ENCODE data around the gene TRUB2.
A peak's percentile ranks its signal among the peaks of the same experiment; 100 is the strongest.

The TRUB2 gene

GRCh38 chr9:128297221-128297773 lies 24.9 kb downstream of the TRUB2 start:
- Histone ChIP-seq H3K9ac (ENCODE audit: insufficient read length, low read depth) (no peak overlapping the region), H3K4me3 (ENCODE audit: insufficient read length, low read depth) (no peak overlapping the region), H3K27me3 (ENCODE audit: insufficient read depth, insufficient read length) (no peaks in the 10 kb centered on the region), H3K9me3 (ENCODE audit: insufficient read depth, low read length) (no peaks in the 10 kb centered on the region), H3K36me3 (ENCODE audit: insufficient read depth, insufficient read length, low read length) (no peaks in the 10 kb centered on the region), H3K4me1 (ENCODE audit: insufficient read depth, insufficient read length) (peaks cover 4% of the 10 kb centered on the region)
- DNase-seq (ENCODE audit: low read depth, low spot score), result no peak
- no peak for TF ChIP-seq ZNF274 (IDR thresholded peaks at IDR 0.05; ENCODE audit: low read depth, low read length)
- no peak for TF ChIP-seq YY1 (IDR thresholded peaks at IDR 0.05; ENCODE audit: insufficient read depth, insufficient read length)
- no peak for TF ChIP-seq SUZ12 (IDR thresholded peaks at IDR 0.05; ENCODE audit: extremely low read depth, insufficient read depth, insufficient read length)

GRCh38 chr9:128296340-128297220 lies 25.7 kb downstream of the TRUB2 start:
- H3K4me3 ChIP-seq (ENCODE audit: insufficient read length, low read depth), result no peak overlapping the region
- H3K27me3 ChIP-seq (ENCODE audit: insufficient read depth, insufficient read length), result no peaks in the 10 kb centered on the region
- H3K36me3 ChIP-seq (ENCODE audit: insufficient read depth, insufficient read length, low read length), result no peaks in the 10 kb centered on the region
- no peak for TF ChIP-seq SUZ12 (IDR thresholded peaks at IDR 0.05; ENCODE audit: extremely low read depth, insufficient read depth, insufficient read length)
- no peak for TF ChIP-seq ZNF274 (IDR thresholded peaks at IDR 0.05; ENCODE audit: low read depth, low read length)
- TF ChIP-seq YY1 (IDR thresholded peaks at IDR 0.05; ENCODE audit: insufficient read depth, insufficient read length), result no peak
- peak overlapping the region; percentile 9 for H3K9ac ChIP-seq (ENCODE audit: insufficient read length, low read depth)
- no peak for DNase-seq (ENCODE audit: low read depth, low spot score)
- peaks cover 4% of the 10 kb centered on the region for H3K4me1 ChIP-seq (ENCODE audit: insufficient read depth, insufficient read length)
- no peaks in the 10 kb centered on the region for H3K9me3 ChIP-seq (ENCODE audit: insufficient read depth, low read length)

GRCh38 chr9:128294142-128294541 lies 28.1 kb downstream of the TRUB2 start:
- H3K9ac ChIP-seq (ENCODE audit: insufficient read length, low read depth), result no peak overlapping the region
- TF ChIP-seq ZNF274 (IDR thresholded peaks at IDR 0.05; ENCODE audit: low read depth, low read length) (no peak), YY1 (IDR thresholded peaks at IDR 0.05; ENCODE audit: insufficient read depth, insufficient read length) (no peak), SUZ12 (IDR thresholded peaks at IDR 0.05; ENCODE audit: extremely low read depth, insufficient read depth, insufficient read length) (no peak)
- no peaks in the 10 kb centered on the region for H3K27me3 ChIP-seq (ENCODE audit: insufficient read depth, insufficient read length)

GRCh38 chr9:128293091-128293490 lies 29.2 kb downstream of the TRUB2 start:
- Histone ChIP-seq H3K9ac (ENCODE audit: insufficient read length, low read depth) (no peak overlapping the region), H3K27me3 (ENCODE audit: insufficient read depth, insufficient read length) (no peaks in the 10 kb centered on the region), H3K9me3 (ENCODE audit: insufficient read depth, low read length) (no peaks in the 10 kb centered on the region), H3K4me1 (ENCODE audit: insufficient read depth, insufficient read length) (peaks cover 4% of the 10 kb centered on the region), H3K4me3 (ENCODE audit: insufficient read length, low read depth) (no peak overlapping the region), H3K36me3 (ENCODE audit: insufficient read depth, insufficient read length, low read length) (peaks cover 11% of the 10 kb centered on the region)
- DNase-seq (ENCODE audit: low read depth, low spot score), result no peak
- TF ChIP-seq YY1 (IDR thresholded peaks at IDR 0.05; ENCODE audit: insufficient read depth, insufficient read length), result no peak
- TF ChIP-seq SUZ12 (IDR thresholded peaks at IDR 0.05; ENCODE audit: extremely low read depth, insufficient read depth, insufficient read length), result no peak
- no peak for TF ChIP-seq ZNF274 (IDR thresholded peaks at IDR 0.05; ENCODE audit: low read depth, low read length)

More at GRCh38 chr9:128294142-128294541, 28.1 kb downstream of the TRUB2 start:
- H3K4me3 ChIP-seq (ENCODE audit: insufficient read length, low read depth), result no peak overlapping the region
- DNase-seq (ENCODE audit: low read depth, low spot score), result no peak
- H3K4me1 ChIP-seq (ENCODE audit: insufficient read depth, insufficient read length), result peaks cover 4% of the 10 kb centered on the region
- H3K36me3 ChIP-seq (ENCODE audit: insufficient read depth, insufficient read length, low read length), result peaks cover under 1% of the 10 kb centered on the region
- no peaks in the 10 kb centered on the region for H3K9me3 ChIP-seq (ENCODE audit: insufficient read depth, low read length)

GRCh38 chr9:128292009-128292408 lies 30.2 kb downstream of the TRUB2 start:
- DNase-seq (ENCODE audit: low read depth, low spot score), result no peak
- TF ChIP-seq SUZ12 (IDR thresholded peaks at IDR 0.05; ENCODE audit: extremely low read depth, insufficient read depth, insufficient read length) (no peak), YY1 (IDR thresholded peaks at IDR 0.05; ENCODE audit: insufficient read depth, insufficient read length) (no peak), ZNF274 (IDR thresholded peaks at IDR 0.05; ENCODE audit: low read depth, low read length) (no peak)
- Histone ChIP-seq H3K27me3 (ENCODE audit: insufficient read depth, insufficient read length) (no peaks in the 10 kb centered on the region), H3K36me3 (ENCODE audit: insufficient read depth, insufficient read length, low read length) (peaks cover 16% of the 10 kb centered on the region), H3K9me3 (ENCODE audit: insufficient read depth, low read length) (no peaks in the 10 kb centered on the region), H3K9ac (ENCODE audit: insufficient read length, low read depth) (no peak overlapping the region), H3K4me1 (ENCODE audit: insufficient read depth, insufficient read length) (peaks cover 4% of the 10 kb centered on the region), H3K4me3 (ENCODE audit: insufficient read length, low read depth) (no peak overlapping the region)

- Histone ChIP-seq H3K9ac (ENCODE audit: insufficient read length, low read depth) (no peak overlapping the region), H3K4me1 (ENCODE audit: insufficient read depth, insufficient read length) (peaks cover 4% of the 10 kb centered on the region), H3K36me3 (ENCODE audit: insufficient read depth, insufficient read length, low read length) (peaks cover 31% of the 10 kb centered on the region), H3K9me3 (ENCODE audit: insufficient read depth, low read length) (no peaks in the 10 kb centered on the region), H3K4me3 (ENCODE audit: insufficient read length, low read depth) (no peak overlapping the region), H3K27me3 (ENCODE audit: insufficient read depth, insufficient read length) (no peaks in the 10 kb centered on the region)
- DNase-seq (ENCODE audit: low read depth, low spot score), result no peak
- TF ChIP-seq ZNF274 (IDR thresholded peaks at IDR 0.05; ENCODE audit: low read depth, low read length) (no peak), SUZ12 (IDR thresholded peaks at IDR 0.05; ENCODE audit: extremely low read depth, insufficient read depth, insufficient read length) (no peak), YY1 (IDR thresholded peaks at IDR 0.05; ENCODE audit: insufficient read depth, insufficient read length) (no peak)
Observed at GRCh38 chr9:128288273-128289004, 33.8 kb downstream of the TRUB2 start.

- no peaks in the 10 kb centered on the region for H3K9me3 ChIP-seq (ENCODE audit: insufficient read depth, low read length)
- DNase-seq (ENCODE audit: low read depth, low spot score), result no peak
- H3K27me3 ChIP-seq (ENCODE audit: insufficient read depth, insufficient read length), result no peaks in the 10 kb centered on the region
- H3K4me1 ChIP-seq (ENCODE audit: insufficient read depth, insufficient read length), result peaks cover 6% of the 10 kb centered on the region
- no peak overlapping the region for H3K4me3 ChIP-seq (ENCODE audit: insufficient read length, low read depth)
- no peak for TF ChIP-seq SUZ12 (IDR thresholded peaks at IDR 0.05; ENCODE audit: extremely low read depth, insufficient read depth, insufficient read length)
- no peak for TF ChIP-seq YY1 (IDR thresholded peaks at IDR 0.05; ENCODE audit: insufficient read depth, insufficient read length)
- TF ChIP-seq ZNF274 (IDR thresholded peaks at IDR 0.05; ENCODE audit: low read depth, low read length), result no peak
- peaks cover 31% of the 10 kb centered on the region for H3K36me3 ChIP-seq (ENCODE audit: insufficient read depth, insufficient read length, low read length)
- no peak overlapping the region for H3K9ac ChIP-seq (ENCODE audit: insufficient read length, low read depth)
Observed at GRCh38 chr9:128286440-128286839, 35.8 kb downstream of the TRUB2 start.
